Mucosa of descending colon (tissue), 3 donors: Measurements from ENCODE around the gene GARS1. TPM values are rescaled to one million over a fixed set of nuclear protein-coding genes. Genes with fewer than 3 reads are reported as not detected.

Experiments
- ATAC-seq: fragments of 200-7000 bp; cut with Tn5 transposase; one replicate; pipeline ENCODE4 v1.9.1; 2020; ENCODE audit warnings: mild to moderate bottlenecking, moderate library complexity
- DNase-seq, 3 donors: peaks; one replicate each; pipeline ENCODE4 v3.0.0-alpha.2; 2020
- H3K36me3 ChIP-seq: fragments of 200-600 bp; one replicate; pipeline ENCODE4 v1.8.0; 2021; ENCODE audit warnings: low read depth, mild to moderate bottlenecking
- H3K4me1 ChIP-seq: fragments of 200-600 bp; one replicate; pipeline ENCODE4 v1.8.0; 2021; ENCODE audit warnings: low read depth, mild to moderate bottlenecking
- H3K4me3 ChIP-seq: fragments of 200-600 bp; one replicate; pipeline ENCODE4 v1.8.0; 2021; ENCODE audit warnings: mild to moderate bottlenecking
- H3K9me3 ChIP-seq: fragments of 200-600 bp; one replicate; pipeline ENCODE4 v1.8.0; 2021; ENCODE audit warnings: mild to moderate bottlenecking
- intact Hi-C, 2 donors: fragments of 100-400 bp; cut with DNase I in 1 of 2; cut with micrococcal nuclease in 1 of 2; formaldehyde crosslinking; loops; one replicate each; pipeline versions ENCODE4 v1.11.0 to v1.11.1; 2022; cut with DNase I, micrococcal nuclease
- total RNA-seq, 3 donors: library from RNA; stranded (reverse); fragmentation: NEBNext Ultra II Directional in 2 of 3; extraction: Animal tissue kit (Norgen Biotek cat#: 25700) in 2 of 3; gene quantifications; one replicate each; pipeline versions ENCODE4 v1.2.1 to v1.2.4, GENCODE V29; 2021 to 2023
- TF ChIP-seq, protein P1 (sequence below): fragments of 200-600 bp; IDR thresholded peaks from one replicate; pipeline ENCODE4 v1.8.0; 2022; ENCODE audit warnings: antibody characterized with exemption, mild to moderate bottlenecking
- donor health status: DM: no; HTN: no; CAD: no; lungs with moderate emphysema.
- donor health status: DM: no; HTN: no; CAD: no.
- donor health status: DM: no; HTN: yes; CAD: no.

The GARS1 gene
- total RNA-seq, 3 donors from 2014 or later: 46.2 to 68.6 (median 55.0) TPM

DNA sequence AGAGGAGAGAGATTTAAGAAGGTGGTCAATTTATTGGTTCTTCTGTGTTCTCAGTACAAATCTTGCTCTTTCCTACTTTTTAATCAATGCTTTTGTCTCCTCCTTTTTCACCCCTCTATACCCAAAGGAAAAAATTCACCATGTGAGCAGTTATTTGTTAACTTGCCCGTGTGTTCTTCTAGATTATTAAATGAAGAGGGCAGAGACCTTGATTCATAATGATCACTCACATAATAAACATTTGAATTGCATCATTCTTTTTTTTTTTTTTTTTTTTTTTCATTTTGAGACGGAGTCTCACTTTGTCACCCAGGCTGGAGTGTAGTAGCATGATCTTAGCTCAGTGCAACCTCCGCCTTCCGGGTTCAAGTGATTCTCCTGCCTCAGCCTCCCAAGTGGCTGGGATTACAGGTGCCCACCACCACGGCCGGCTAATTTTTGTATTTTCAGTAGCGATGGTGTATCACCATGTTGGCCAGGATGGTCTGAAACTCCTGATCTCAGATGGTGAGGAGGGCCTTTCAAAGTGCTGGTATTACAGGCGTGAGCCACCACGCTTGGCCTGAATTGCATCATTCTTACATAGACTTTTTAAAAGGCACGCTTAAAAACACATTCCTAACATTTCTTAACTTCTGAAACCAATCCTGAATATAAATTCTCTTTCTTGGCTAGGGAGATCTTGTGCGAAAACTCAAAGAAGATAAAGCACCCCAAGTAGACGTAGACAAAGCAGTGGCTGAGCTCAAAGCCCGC lies 3.6 kb downstream of the GARS1 start:
- TF ChIP-seq, protein P1, sequence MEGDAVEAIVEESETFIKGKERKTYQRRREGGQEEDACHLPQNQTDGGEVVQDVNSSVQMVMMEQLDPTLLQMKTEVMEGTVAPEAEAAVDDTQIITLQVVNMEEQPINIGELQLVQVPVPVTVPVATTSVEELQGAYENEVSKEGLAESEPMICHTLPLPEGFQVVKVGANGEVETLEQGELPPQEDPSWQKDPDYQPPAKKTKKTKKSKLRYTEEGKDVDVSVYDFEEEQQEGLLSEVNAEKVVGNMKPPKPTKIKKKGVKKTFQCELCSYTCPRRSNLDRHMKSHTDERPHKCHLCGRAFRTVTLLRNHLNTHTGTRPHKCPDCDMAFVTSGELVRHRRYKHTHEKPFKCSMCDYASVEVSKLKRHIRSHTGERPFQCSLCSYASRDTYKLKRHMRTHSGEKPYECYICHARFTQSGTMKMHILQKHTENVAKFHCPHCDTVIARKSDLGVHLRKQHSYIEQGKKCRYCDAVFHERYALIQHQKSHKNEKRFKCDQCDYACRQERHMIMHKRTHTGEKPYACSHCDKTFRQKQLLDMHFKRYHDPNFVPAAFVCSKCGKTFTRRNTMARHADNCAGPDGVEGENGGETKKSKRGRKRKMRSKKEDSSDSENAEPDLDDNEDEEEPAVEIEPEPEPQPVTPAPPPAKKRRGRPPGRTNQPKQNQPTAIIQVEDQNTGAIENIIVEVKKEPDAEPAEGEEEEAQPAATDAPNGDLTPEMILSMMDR: no peak
- ATAC-seq: no peak
- no peaks in the 10 kb centered on the region for H3K9me3 ChIP-seq
- intact Hi-C loops: no loop called here
- H3K36me3 ChIP-seq: no peaks in the 10 kb centered on the region
- no peak overlapping the region for H3K4me3 ChIP-seq
- H3K4me1 ChIP-seq: peaks cover 6% of the 10 kb centered on the region
- DNase-seq: no peak

DNA sequence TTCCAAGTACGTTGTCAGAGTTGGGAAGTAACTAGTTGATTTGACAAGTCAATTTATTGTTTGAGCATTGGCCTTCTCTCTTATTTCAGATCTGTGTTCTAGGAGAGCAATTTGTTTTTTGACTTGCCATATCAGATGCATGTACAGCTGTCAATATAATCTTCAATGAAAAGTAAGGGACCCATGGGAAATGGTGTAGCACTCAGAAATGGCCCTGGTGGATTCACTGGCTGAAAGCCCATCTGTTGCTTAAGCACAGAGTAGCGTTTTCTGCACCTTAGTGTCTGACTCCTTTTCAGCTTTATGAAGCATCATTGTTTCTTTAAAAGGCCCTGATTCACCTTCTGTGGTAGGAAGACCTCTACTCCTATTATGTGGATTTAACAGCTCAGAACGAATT lies 10.2 kb downstream of the GARS1 start:
- intact Hi-C loops: no loop called here
- DNase-seq (no peak), ATAC-seq (no peak)
- Histone ChIP-seq H3K9me3 (no peaks in the 10 kb centered on the region), H3K4me3 (no peak overlapping the region), H3K4me1 (no peaks in the 10 kb centered on the region), H3K36me3 (no peaks in the 10 kb centered on the region)
- TF ChIP-seq, protein P1: no peak

GRCh38 chr7:30605832-30606231 lies 11.2 kb downstream of the GARS1 start:
- ATAC-seq (no peak), DNase-seq (no peak)
- TF ChIP-seq, protein P1: no peak
- H3K4me3 ChIP-seq: no peak overlapping the region
- H3K36me3 ChIP-seq: no peaks in the 10 kb centered on the region
- H3K4me1 ChIP-seq: no peaks in the 10 kb centered on the region
- no peaks in the 10 kb centered on the region for H3K9me3 ChIP-seq
- intact Hi-C loops: no loop called here

GRCh38 chr7:30612658-30613265 lies 18.1 kb downstream of the GARS1 start:
- intact Hi-C loops: no loop called here
- Histone ChIP-seq H3K4me1 (no peaks in the 10 kb centered on the region), H3K36me3 (no peaks in the 10 kb centered on the region), H3K4me3 (no peak overlapping the region), H3K9me3 (no peaks in the 10 kb centered on the region)
- ATAC-seq: no peak
- TF ChIP-seq, protein P1: no peak
- no peak for DNase-seq

GRCh38 chr7:30613366-30614325 lies 19.0 kb downstream of the GARS1 start:
- TF ChIP-seq, protein P1: no peak
- no peaks in the 10 kb centered on the region for H3K4me1 ChIP-seq
- no peaks in the 10 kb centered on the region for H3K36me3 ChIP-seq
- H3K4me3 ChIP-seq: no peak overlapping the region
- intact Hi-C loops: no loop called here
- ATAC-seq: no peak
- no peaks in the 10 kb centered on the region for H3K9me3 ChIP-seq
- no peak for DNase-seq
